ENCODE measurements around the gene KLRK1.
A peak's percentile ranks its signal among the peaks of the same experiment; 100 is the strongest.

KLRK1 gene

GRCh38 chr12:10363658-10363913, 26.3 kb downstream of the KLRK1 start (continued):
- TF ChIP-seq ZNF248 (tag by site-specific recombination; IDR thresholded peaks at IDR 0.05) (no peak), RBAK (tag by site-specific recombination; IDR thresholded peaks at IDR 0.05) (no peak), FEZF1 (tag by site-specific recombination; IDR thresholded peaks at IDR 0.05) (peak; percentile 73; the same call in 1 of the 2 replicates), TSHZ1 (tag by site-specific recombination; IDR thresholded peaks at IDR 0.05; ENCODE audit: borderline replicate concordance) (no peak), ZNF37A (tag by site-specific recombination; IDR thresholded peaks at IDR 0.05) (no peak), ZNF274 (IDR thresholded peaks at IDR 0.05; ENCODE audit: low read length) (no peak), ZNF274 (tag by site-specific recombination; IDR thresholded peaks at IDR 0.05; ENCODE audit: borderline replicate concordance) (no peak), ZNF704 (tag by site-specific recombination; IDR thresholded peaks at IDR 0.05) (no peak), ZNF140 (tag by site-specific recombination; IDR thresholded peaks at IDR 0.05) (no peak), ZFP3 (tag by site-specific recombination; IDR thresholded peaks at IDR 0.05; ENCODE audit: low read depth) (no peak), PRDM10 (tag by site-specific recombination; IDR thresholded peaks at IDR 0.05) (no peak), ZNF76 (tag by site-specific recombination; IDR thresholded peaks at IDR 0.05; ENCODE audit: borderline replicate concordance, low read depth) (no peak), ZNF623 (tag by site-specific recombination; IDR thresholded peaks at IDR 0.05) (no peak), ZBTB10 (tag by site-specific recombination; IDR thresholded peaks at IDR 0.05) (no peak), ZNF621 (tag by site-specific recombination; IDR thresholded peaks at IDR 0.05) (no peak), ZNF302 (tag by site-specific recombination; IDR thresholded peaks at IDR 0.05; ENCODE audit: low read depth) (no peak), ZNF610 (tag by site-specific recombination; IDR thresholded peaks at IDR 0.05; ENCODE audit: borderline replicate concordance) (no peak), ZNF629 (tag by site-specific recombination; IDR thresholded peaks at IDR 0.05) (no peak), REPIN1 (tag by site-specific recombination; IDR thresholded peaks at IDR 0.05; ENCODE audit: low read depth) (no peak), ZNF391 (tag by site-specific recombination; IDR thresholded peaks at IDR 0.05; ENCODE audit: borderline replicate concordance, low read depth) (no peak), HOXC10 (CRISPR knock-in tag; IDR thresholded peaks at IDR 0.05) (no peak), ZNF223 (tag by site-specific recombination; IDR thresholded peaks at IDR 0.05) (no peak), WT1 (tag by site-specific recombination; IDR thresholded peaks at IDR 0.05) (peak; percentile 16; the same call in 1 of the 2 replicates), ZXDB (tag by site-specific recombination; IDR thresholded peaks at IDR 0.05) (no peak; the same call in 1 of the 2 replicates), ZNF580 (tag by site-specific recombination; IDR thresholded peaks at IDR 0.05) (peak; percentile 37; the same call in 1 of the 2 replicates), ZNF423 (tag by site-specific recombination; IDR thresholded peaks at IDR 0.05) (no peak), ZSCAN18 (tag by site-specific recombination; IDR thresholded peaks at IDR 0.05) (no peak), SCRT2 (tag by site-specific recombination; IDR thresholded peaks at IDR 0.05) (no peak), ZFHX2 (tag by site-specific recombination; conservative IDR thresholded peaks at IDR 0.05) (no peak; the same call in 1 of the 2 replicates), ZNF548 (tag by site-specific recombination; IDR thresholded peaks at IDR 0.05) (no peak)

Data from HEK293 (cell line).